ENCODE results near the gene SMAD4.

Gene SMAD4

GRCh38 chr18:51011709-51012108 is 18.3 kb upstream of the SMAD4 start:
- ATAC-seq (ENCODE audit: low read depth) (no peak), DNase-seq (ENCODE audit: low spot score) (no peak)
- Histone ChIP-seq H3K27me3 (ENCODE audit: insufficient read depth, poor library complexity, severe bottlenecking) (no peaks in the 10 kb centered on the region), H3K9me3 (ENCODE audit: severe bottlenecking) (no peaks in the 10 kb centered on the region), H3K4me3 (ENCODE audit: severe bottlenecking) (no peak overlapping the region), H3K4me1 (ENCODE audit: insufficient read depth, poor library complexity, severe bottlenecking) (no peaks in the 10 kb centered on the region), H3K27ac (ENCODE audit: poor library complexity, severe bottlenecking) (no peak overlapping the region), H3K36me3 (ENCODE audit: low read depth) (no peaks in the 10 kb centered on the region)
- no peak for TF ChIP-seq CTCF (IDR thresholded peaks at IDR 0.05; ENCODE audit: poor library complexity, severe bottlenecking)

GRCh38 chr18:51012441-51012840 is 17.6 kb upstream of the SMAD4 start:
- H3K4me3 ChIP-seq (ENCODE audit: severe bottlenecking) = no peak overlapping the region
- H3K36me3 ChIP-seq (ENCODE audit: low read depth) = no peaks in the 10 kb centered on the region
- H3K4me1 ChIP-seq (ENCODE audit: insufficient read depth, poor library complexity, severe bottlenecking) = no peaks in the 10 kb centered on the region
- ATAC-seq (ENCODE audit: low read depth) (no peak), DNase-seq (ENCODE audit: low spot score) (no peak)
- TF ChIP-seq CTCF (IDR thresholded peaks at IDR 0.05; ENCODE audit: poor library complexity, severe bottlenecking) = no peak
- no peaks in the 10 kb centered on the region for H3K9me3 ChIP-seq (ENCODE audit: severe bottlenecking)
- no peaks in the 10 kb centered on the region for H3K27me3 ChIP-seq (ENCODE audit: insufficient read depth, poor library complexity, severe bottlenecking)
- H3K27ac ChIP-seq (ENCODE audit: poor library complexity, severe bottlenecking) = no peak overlapping the region

GRCh38 chr18:51013259-51013658 is 16.8 kb upstream of the SMAD4 start:
- no peak overlapping the region for H3K27ac ChIP-seq (ENCODE audit: poor library complexity, severe bottlenecking)
- H3K36me3 ChIP-seq (ENCODE audit: low read depth) = no peaks in the 10 kb centered on the region
- no peak for TF ChIP-seq CTCF (IDR thresholded peaks at IDR 0.05; ENCODE audit: poor library complexity, severe bottlenecking)
- no peak overlapping the region for H3K4me3 ChIP-seq (ENCODE audit: severe bottlenecking)
- no peaks in the 10 kb centered on the region for H3K27me3 ChIP-seq (ENCODE audit: insufficient read depth, poor library complexity, severe bottlenecking)
- H3K9me3 ChIP-seq (ENCODE audit: severe bottlenecking) = no peaks in the 10 kb centered on the region
- DNase-seq (ENCODE audit: low spot score) (no peak), ATAC-seq (ENCODE audit: low read depth) (no peak)
- H3K4me1 ChIP-seq (ENCODE audit: insufficient read depth, poor library complexity, severe bottlenecking) = no peaks in the 10 kb centered on the region

GRCh38 chr18:51017140-51017879 is 12.7 kb upstream of the SMAD4 start:
- DNase-seq (ENCODE audit: low spot score) (no peak), ATAC-seq (ENCODE audit: low read depth) (no peak)
- Histone ChIP-seq H3K36me3 (ENCODE audit: low read depth) (no peaks in the 10 kb centered on the region), H3K27me3 (ENCODE audit: insufficient read depth, poor library complexity, severe bottlenecking) (no peaks in the 10 kb centered on the region), H3K4me1 (ENCODE audit: insufficient read depth, poor library complexity, severe bottlenecking) (no peaks in the 10 kb centered on the region), H3K9me3 (ENCODE audit: severe bottlenecking) (no peaks in the 10 kb centered on the region), H3K27ac (ENCODE audit: poor library complexity, severe bottlenecking) (no peak overlapping the region), H3K4me3 (ENCODE audit: severe bottlenecking) (no peak overlapping the region)
- TF ChIP-seq CTCF (IDR thresholded peaks at IDR 0.05; ENCODE audit: poor library complexity, severe bottlenecking) = no peak

GRCh38 chr18:51020536-51020935 is 9.5 kb upstream of the SMAD4 start:
- TF ChIP-seq CTCF (IDR thresholded peaks at IDR 0.05; ENCODE audit: poor library complexity, severe bottlenecking) = no peak
- no peaks in the 10 kb centered on the region for H3K9me3 ChIP-seq (ENCODE audit: severe bottlenecking)

More at GRCh38 chr18:51020536-51020935, 9.5 kb upstream of the SMAD4 start:
- no peak overlapping the region for H3K4me3 ChIP-seq (ENCODE audit: severe bottlenecking)
- no peaks in the 10 kb centered on the region for H3K4me1 ChIP-seq (ENCODE audit: insufficient read depth, poor library complexity, severe bottlenecking)
- H3K36me3 ChIP-seq (ENCODE audit: low read depth) = no peaks in the 10 kb centered on the region; the same call in 1 of the 2 replicates
- DNase-seq (ENCODE audit: low spot score) (no peak), ATAC-seq (ENCODE audit: low read depth) (no peak)
- H3K27me3 ChIP-seq (ENCODE audit: insufficient read depth, poor library complexity, severe bottlenecking) = no peaks in the 10 kb centered on the region
- no peak overlapping the region for H3K27ac ChIP-seq (ENCODE audit: poor library complexity, severe bottlenecking)
